TTC549 (cell line): Measurements from ENCODE around the gene ELOVL5.
"Not testable (repeated sequence)": the region's sequence is repeated elsewhere in the genome, so short reads cannot be mapped to it uniquely, and the experiment has no call there.

Experiments
- FAIRE-seq: peaks from 2 replicates; lab custom pipeline; 2012; peaks lifted over from hg19 to GRCh38; lab: Jason Lieb, UNC

Gene ELOVL5

DNA sequence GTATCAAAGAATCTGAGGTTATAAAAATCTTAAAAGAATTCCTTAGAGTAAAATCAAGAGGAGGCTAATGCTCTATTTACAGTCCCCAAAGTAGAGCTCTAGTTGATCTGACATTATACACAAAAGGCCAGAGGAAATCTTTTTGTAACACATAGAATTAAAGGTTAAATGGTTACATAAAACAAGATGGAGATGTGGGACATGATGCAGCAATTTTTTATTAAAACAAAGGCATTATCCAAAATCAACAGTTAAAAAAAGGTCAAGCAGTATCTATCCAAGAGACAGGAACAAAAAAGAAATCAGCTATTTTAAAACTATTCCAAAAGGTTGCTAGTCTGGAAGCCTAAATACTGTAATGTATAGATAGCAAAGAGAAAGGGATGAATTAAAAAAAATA is 20.4 kb downstream of the ELOVL5 start:
- no peak for FAIRE-seq

- no peak for FAIRE-seq
These were observed 21.7 kb downstream of the ELOVL5 start for GRCh38 chr6:53327017-53327395.

DNA sequence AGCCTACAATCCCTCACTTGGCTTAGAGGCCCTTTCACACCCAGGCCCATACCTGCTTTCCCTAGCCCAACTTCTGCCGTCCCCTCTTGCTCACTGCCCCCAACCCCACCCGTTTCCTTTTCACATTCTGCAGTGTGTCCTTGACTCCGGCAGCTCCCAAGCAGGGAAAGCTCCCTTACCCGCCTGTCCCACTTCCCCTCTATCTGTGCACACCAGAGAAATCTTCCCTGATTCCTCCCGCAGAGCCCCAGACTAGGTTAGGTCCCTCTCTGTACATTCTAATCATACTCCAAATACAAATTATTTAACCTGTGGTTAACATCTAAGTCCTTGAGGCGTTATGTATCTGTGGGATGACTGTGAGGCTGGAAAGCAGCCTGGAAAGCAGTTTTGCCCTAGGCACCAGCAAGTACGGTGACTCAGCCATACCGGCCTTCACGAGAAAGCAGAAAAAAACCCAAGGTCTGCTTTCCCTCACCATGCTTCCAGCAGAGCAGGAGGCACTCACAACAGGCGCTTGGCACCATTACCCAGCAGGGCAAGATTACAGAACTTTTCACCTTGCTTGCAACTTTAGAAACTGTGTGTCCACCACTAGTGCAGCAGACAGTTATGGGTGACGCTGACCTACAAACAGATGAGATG is 22.3 kb downstream of the ELOVL5 start:
- FAIRE-seq, result no peak

DNA sequence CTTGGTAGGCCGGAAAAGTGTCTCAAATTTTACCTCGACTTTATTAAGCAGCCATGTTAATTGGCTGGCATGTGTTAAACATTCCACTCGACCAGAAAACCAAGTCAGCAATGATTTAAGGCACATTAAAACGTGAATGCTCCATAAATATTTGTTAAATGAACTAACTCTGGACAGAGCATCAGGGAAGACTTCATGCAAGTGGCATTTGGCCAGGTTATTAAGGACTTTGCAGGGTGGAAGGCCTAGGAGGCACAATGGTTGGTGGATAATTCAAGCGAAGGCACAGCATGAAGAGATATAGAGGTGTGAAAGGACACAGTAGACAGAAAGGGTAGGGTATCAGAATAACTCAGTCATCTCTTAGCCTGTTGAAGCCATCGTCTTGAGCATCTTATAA is 23.0 kb downstream of the ELOVL5 start:
- FAIRE-seq, result no peak

- FAIRE-seq, result no peak
These were observed 26.3 kb downstream of the ELOVL5 start for GRCh38 chr6:53322188-53323029.

GRCh38 chr6:53321701-53322100 is 27.0 kb downstream of the ELOVL5 start:
- no peak for FAIRE-seq

DNA sequence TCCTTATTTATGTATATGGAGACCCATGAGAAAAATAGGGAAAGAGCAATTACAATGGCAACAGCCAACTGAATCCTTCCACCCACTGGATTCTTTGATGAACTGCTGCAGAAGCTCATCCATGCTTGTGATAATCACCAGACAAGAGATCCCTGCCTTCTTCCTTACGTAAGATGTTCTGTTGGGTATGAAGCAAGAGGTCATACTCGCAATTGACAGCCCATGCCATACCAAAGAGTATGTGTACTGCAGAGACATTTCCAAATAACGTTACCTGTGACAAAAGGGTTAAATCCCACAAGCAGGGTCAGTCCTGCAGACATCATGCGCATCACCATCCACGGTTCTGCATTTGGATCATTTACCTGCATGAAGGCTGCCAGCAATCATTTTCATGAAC is 27.8 kb downstream of the ELOVL5 start:
- no peak for FAIRE-seq

- FAIRE-seq, result no peak
These were observed 30.3 kb downstream of the ELOVL5 start for GRCh38 chr6:53318429-53318828.

DNA sequence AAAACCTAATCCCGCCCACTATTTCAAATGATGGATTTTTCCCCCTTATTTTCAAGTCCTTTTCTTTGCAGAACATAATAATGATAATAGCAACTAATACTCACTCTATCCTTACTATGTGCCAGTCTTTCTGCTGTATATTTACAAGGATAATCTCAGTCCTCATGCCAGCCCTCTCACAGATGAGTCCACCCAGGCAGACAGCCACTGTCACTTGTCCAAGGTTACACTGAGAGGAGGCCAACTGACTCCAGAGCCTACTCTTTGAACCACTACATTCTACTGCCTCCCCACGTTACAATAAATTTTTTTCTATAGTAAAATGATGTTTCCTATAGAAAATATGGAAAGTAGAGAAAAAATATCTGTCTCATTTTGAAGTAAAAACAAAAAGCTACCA is 30.9 kb downstream of the ELOVL5 start:
- FAIRE-seq, result no peak

DNA sequence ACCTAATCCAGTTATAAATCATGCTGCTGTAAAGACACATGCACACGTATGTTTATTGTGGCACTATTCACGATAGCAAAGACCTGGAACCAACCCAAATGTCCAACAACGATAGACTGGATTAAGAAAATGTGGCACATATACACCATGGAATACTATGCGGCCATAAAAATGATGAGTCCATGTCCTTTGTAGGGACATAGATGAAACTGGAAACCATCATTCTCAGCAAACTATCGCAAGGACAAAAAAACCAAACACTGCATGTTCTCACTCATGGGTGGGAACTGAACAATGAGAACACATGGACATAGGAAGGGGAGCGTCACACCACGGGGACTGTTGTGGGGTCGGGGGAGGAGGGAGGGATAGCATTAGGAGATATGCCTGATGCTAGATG is 31.5 kb downstream of the ELOVL5 start:
- not testable (repeated sequence) for FAIRE-seq

DNA sequence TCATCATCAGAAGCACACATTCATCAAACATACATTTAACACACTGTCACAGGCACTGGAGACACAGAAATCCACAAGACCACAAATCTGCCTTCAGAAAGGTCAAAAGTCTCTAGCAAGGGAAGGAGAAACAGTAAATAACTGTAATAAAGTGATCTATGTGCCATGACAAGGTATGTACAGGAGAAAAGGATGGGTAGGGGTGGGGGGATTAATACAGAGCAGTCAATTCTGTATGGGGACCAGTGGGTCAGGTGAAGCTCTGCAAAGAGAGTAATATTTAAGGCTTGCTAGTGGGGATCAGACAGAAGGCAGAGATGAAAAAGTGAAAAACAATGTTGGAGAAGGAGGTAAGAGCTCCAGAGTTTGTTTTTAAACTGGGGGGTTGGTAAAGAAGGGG is 32.6 kb downstream of the ELOVL5 start:
- no peak for FAIRE-seq

DNA sequence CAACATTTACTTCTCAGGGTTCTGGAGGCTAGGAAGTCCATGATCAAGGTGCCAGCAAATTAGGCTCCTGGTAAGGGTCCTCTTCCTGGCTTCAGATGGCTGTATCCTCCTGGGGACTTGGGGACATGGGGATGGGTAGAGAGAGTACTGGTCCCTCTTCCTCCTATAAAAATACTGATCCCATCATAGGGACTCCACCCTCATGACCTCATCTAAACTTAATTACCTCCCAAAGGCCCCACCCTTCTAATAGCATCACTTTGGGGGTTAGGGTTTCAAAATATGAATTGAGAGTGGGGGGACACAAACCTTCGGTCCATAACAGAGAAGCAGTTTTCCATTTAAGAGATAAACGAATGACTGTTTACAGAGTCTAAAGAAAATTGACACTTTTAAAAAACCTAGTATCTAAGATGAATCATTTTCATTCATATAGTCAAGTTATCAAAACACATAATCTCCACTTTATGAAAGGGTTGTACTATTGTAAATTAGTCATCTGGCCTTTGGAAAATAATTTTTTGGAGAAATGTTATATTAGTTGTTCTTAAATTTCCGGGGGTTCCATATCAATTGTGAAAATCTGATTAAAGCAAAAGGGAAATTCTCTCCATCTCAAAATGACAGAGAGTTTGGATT is 33.5 kb downstream of the ELOVL5 start:
- FAIRE-seq, result no peak

GRCh38 chr6:53313784-53314400 is 34.9 kb downstream of the ELOVL5 start:
- FAIRE-seq, result no peak

- no peak for FAIRE-seq
These were observed 36.4 kb downstream of the ELOVL5 start for GRCh38 chr6:53312355-53312754.

DNA sequence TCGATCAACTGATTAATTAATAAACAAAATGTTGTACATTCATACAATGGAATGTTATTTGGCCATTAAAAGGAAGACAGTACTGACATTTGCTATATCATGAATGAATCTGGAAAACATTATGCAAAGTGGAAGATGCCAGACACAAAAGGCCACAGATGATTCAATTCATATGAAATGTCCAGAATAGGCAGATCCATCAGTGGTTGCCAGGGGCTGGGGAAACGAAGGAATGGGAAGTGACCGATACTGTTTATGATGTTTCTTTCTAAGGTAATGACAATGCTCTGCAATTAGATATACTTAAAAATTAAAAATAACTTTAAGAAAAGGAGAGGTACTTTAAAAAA is 37.2 kb downstream of the ELOVL5 start:
- FAIRE-seq, result no peak

DNA sequence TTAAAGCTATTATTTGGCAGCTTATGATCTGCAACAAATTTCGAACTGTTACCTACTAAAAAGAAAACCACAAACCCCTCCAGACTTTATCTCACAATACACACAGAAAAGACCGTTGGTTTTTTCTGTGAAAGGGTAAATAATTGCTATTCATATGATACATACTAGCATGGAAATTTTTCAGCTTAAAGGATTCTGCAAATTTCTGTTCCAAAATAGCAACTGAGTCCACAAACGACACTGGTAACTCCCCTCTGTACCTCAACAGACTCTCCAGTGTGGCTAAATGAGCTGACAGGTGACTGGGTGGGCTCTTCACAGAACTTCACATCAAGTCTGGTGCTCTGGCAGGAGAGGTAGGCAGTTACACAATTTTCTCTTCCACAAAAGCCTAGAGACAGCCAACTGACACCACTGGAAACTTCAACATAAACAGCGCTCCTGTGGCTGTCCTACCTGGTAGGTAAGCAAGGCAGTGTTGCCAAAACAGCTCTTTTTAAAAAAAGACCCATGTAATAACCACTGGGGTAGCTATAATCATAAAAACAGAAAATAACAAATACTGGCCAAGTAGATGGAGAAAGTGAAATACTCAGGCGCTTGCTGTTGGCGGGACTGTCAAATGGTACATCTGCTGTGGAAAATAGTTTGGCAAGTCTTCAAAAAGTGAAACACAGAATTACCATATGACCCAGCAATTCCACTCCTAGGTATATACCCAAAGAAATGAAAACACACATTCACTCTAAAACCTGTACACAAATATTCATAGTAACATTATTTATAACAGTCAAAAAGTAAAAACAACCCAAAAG is 37.8 kb downstream of the ELOVL5 start:
- no peak for FAIRE-seq

DNA sequence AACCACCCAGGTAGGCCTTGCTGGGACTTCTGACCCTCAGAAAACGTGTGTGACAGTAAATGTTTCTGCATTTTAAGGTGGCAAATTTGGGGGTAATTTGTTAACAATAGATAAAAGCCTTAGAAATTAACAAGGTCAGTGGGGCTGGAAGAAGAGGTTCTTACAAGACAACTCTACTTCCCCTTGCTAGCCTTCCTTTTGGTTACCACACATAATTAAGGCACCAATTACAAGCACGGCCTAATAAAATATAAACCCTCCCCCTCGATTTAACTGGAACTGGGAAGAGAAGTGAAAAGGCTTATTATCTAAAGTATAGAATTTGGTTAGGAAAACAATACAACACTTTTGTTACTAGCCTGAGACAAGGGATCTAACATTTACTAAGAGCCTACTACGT is 38.8 kb downstream of the ELOVL5 start:
- no peak for FAIRE-seq

DNA sequence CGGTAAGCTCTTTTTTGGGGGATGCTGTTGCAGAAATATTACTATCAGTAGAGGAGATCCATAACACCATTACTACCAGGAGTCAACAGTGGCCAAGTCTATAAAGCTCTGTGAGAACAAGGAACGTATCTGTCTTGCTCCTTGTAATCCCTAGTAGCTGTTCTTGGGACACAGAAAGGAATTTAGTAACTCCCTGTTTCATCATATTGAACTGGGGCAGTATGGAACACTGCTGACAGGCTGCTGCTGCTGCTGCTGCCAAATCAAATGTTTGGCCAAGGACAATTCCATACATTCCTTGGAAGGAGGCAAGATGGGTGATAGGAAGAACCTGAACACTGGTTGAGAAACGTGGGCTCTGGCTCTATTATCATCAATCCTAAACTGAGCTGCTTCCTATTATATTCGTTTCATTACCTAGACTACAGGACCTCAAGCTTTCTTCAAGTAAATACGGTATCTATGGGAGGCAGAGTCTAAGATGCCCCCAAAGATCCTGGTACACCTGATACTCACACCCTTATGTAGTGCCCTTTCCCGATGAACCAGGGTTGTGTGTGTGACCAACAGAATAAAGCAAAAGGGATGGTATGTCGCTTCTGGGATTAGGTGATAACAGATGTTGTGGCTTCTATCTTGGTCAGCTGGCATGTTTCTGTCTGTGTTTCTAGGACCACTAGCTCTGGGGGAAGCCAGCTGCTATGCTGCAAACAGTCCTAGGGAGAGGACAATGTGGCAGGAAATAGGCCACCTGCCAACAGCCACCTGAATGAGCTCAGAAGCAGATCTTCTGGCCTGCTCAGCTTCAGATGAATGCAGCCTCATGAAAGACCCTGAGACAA is 39.5 kb downstream of the ELOVL5 start:
- no peak for FAIRE-seq

DNA sequence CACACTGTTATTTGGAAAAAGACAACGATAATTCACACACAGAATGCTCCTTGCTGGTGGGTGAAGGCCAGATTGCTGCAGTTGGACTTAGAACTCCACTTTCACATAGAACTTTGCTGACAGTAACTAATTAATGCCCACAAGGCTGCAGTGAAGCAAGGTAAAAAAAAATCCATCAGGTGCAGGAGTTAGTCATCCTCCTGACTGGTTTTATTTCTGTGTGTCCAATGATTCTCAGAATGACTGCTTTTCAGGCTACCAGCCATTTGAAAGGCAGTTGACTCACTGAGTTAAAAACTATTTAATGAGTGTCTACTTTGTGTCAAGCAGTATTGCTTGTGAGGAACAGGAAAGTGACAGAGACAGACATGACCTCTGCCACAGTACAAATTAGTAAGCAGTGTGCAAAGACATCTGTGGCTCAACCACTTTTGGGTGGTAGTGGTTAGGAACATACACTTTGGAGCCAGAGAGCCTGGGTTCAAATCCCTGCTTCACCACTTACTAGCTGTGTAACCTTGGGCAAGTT is 41.9 kb downstream of the ELOVL5 start:
- no peak for FAIRE-seq

GRCh38 chr6:53306217-53306616 is 42.5 kb downstream of the ELOVL5 start:
- not testable (repeated sequence) for FAIRE-seq

GRCh38 chr6:53305506-53306005 is 43.2 kb downstream of the ELOVL5 start:
- not testable (repeated sequence) for FAIRE-seq
